ENCODE measurements around the gene TXNL4B. TPM values are rescaled to one million over a fixed set of nuclear protein-coding genes. Genes with fewer than 3 reads are reported as not detected.
A peak's percentile ranks its signal among the peaks of the same experiment; 100 is the strongest.

Gene TXNL4B
- total RNA-seq, result 6.5 and 11.0 TPM in 2 replicates

DNA sequence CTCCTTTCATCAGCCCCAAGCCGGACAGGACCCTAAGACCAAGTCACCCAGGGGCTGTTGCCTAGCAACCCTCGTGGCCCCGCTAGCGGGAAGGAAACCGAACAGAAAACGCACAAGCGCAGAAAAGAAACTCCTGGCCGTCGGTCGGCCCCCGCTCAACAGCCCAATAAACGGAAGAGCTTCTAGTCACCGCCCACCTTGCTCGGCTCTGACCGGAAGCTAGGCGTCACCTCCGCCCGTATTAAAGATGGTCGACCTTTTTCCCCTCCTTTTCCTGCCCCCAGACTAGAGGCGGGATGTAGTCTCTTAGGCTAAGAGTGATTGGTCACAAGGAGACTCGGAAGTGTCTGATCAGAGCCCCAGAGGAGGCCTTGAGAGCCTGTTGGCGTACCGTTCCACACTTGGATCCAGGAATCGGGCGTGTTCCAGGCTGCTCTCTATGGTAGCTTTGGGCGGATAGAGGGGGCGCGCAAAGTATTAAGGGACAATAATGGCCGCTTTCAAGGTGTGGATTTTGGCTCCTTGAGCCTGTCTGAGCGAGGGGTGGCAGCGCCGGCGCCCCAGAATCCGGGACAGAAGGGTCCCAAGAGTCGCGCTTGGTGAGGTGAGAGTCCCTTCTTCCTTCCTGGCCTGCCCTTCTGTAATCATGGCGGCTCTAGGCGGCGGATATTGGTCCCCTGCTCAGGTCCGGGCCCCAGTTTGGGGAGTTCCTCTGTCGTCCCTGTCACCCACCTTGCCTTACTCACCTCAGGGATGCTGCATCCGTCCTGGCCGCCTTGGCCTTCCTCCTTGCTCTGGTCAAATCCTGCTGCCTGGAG, at the start of gene TXNL4B, which contains the start of gene DHX38:
TSS of gene TXNL4B (minus strand) at position 173 of the 818 bp plus-strand sequence. CDS start 2,871 bp downstream, outside the sequence.
TSS of gene DHX38 (plus strand) at position 400 of the 818 bp plus-strand sequence. CDS start 2,311 bp downstream, outside the sequence.
- peak within 1 kb of the TSS; percentile 99 for H3K4me3 ChIP-seq (ENCODE audit: low read depth, low read length)
- DNase-seq (ENCODE audit: low read depth), result peak; percentile 94
- TF ChIP-seq CTCF (conservative IDR thresholded peaks at IDR 0.05; ENCODE audit: low read depth, low read length), result no peak

- no peak for TF ChIP-seq CTCF (conservative IDR thresholded peaks at IDR 0.05; ENCODE audit: low read depth, low read length)
- no peak overlapping the region for H3K4me3 ChIP-seq (ENCODE audit: low read depth, low read length)
- DNase-seq (ENCODE audit: low read depth), result no peak
These were observed 49.1 kb upstream of the TXNL4B start for GRCh38 chr16:72142476-72142875.

- TF ChIP-seq CTCF (conservative IDR thresholded peaks at IDR 0.05; ENCODE audit: low read depth, low read length), result no peak
- DNase-seq (ENCODE audit: low read depth), result no peak
- H3K4me3 ChIP-seq (ENCODE audit: low read depth, low read length), result no peak overlapping the region
These were observed 46.5 kb upstream of the TXNL4B start for GRCh38 chr16:72139908-72140307.

DNA sequence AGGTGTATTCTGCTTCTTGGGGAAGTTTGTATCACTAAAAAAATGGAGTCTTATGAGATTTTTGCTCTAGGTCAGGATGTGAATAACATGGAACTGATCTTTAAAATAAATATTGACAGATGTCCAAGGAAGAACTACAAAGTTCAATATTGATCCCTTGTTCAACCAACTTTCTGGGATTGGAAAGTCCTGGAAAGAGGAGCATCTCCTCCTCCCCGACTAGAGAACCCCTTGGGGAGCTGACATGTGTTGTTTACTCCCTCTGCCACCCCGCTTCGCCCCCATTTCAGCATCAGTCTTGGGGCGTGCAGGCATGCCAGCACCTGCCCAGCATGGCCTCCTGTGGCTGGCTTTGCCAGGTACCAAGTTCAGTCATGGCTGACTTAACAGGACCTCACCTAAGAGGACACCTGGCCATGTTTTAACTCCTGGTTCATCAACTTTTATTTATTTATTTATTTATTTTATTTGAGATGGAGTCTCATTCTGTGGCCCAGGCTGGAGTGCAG, 44.7 kb upstream of the TXNL4B start:
- DNase-seq (ENCODE audit: low read depth), result no peak
- H3K4me3 ChIP-seq (ENCODE audit: low read depth, low read length), result no peak overlapping the region
- TF ChIP-seq CTCF (conservative IDR thresholded peaks at IDR 0.05; ENCODE audit: low read depth, low read length), result no peak

- H3K4me3 ChIP-seq (ENCODE audit: low read depth, low read length), result no peak overlapping the region
- no peak for DNase-seq (ENCODE audit: low read depth)
- TF ChIP-seq CTCF (conservative IDR thresholded peaks at IDR 0.05; ENCODE audit: low read depth, low read length), result no peak
These were observed 44.1 kb upstream of the TXNL4B start for GRCh38 chr16:72137380-72138063.

DNA sequence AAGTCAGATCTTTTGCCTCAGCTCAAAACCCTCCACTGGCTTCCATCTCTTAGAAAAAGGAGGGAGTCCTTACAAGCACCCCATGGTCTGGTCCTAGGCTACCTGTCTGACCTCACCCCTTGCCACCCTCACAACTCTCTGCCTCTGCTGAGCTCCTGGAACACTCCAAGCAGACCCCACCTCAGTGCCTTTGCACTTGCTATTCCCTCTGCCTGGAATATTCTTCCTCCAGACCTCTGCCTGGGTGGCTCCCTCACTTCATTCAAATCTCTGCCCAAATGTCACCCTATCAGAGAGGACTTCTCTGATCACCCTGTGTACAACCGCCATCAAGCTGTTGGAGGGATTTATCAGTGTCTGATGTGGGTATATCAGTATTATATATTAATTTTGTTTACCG, 41.1 kb upstream of the TXNL4B start:
- H3K4me3 ChIP-seq (ENCODE audit: low read depth, low read length), result no peak overlapping the region
- DNase-seq (ENCODE audit: low read depth), result no peak
- TF ChIP-seq CTCF (conservative IDR thresholded peaks at IDR 0.05; ENCODE audit: low read depth, low read length), result no peak

Data from epithelial cell of proximal tubule (primary cell).